Measurements from ENCODE around the gene DDX46. TPM values are rescaled to one million over a fixed set of nuclear protein-coding genes. Genes with fewer than 3 reads are reported as not detected.

Gene DDX46
- total RNA-seq, 1 donor from 2014 or later = 79.1 TPM

- no peaks in the 10 kb centered on the region for H3F3A ChIP-seq (ENCODE audit: low read depth)
- no peak overlapping the region for H2AFZ ChIP-seq (replicated peaks)
- Mint-ChIP-seq H3K27ac (no peak overlapping the region), H3K36me3 (peaks cover 28% of the 10 kb centered on the region), H3K4me1 (no peaks in the 10 kb centered on the region), H3K27me3 (ENCODE audit: insufficient read depth, low read depth) (no peaks in the 10 kb centered on the region), H3K4me3 (no peak overlapping the region), H3K9me3 (no peaks in the 10 kb centered on the region)
- no peak for DNase-seq (ENCODE audit: low spot score)
- no peak overlapping the region for H3K27ac ChIP-seq
- no peak overlapping the region for H3K4me3 ChIP-seq
- no peaks in the 10 kb centered on the region for H4K20me1 ChIP-seq (ENCODE audit: low read depth)
- no peak overlapping the region for H3K9ac ChIP-seq
- no peaks in the 10 kb centered on the region for H3K27me3 ChIP-seq
- peaks cover 19% of the 10 kb centered on the region for H3K36me3 ChIP-seq
- no peaks in the 10 kb centered on the region for H3K9me3 ChIP-seq (ENCODE audit: low read depth)
- no peak overlapping the region for H3K4me2 ChIP-seq
- H3K79me2 ChIP-seq (ENCODE audit: low read depth) = no peaks in the 10 kb centered on the region
- TF ChIP-seq EZH2phosphoT487 (IDR thresholded peaks at IDR 0.05) = no peak
- no peak for TF ChIP-seq EZH2 (IDR thresholded peaks at IDR 0.05)
- no peak for TF ChIP-seq CTCF (IDR thresholded peaks at IDR 0.05)
- no peaks in the 10 kb centered on the region for H3K4me1 ChIP-seq
These were observed 60.2 kb downstream of the DDX46 start for GRCh38 chr5:134818776-134819175.

GRCh38 chr5:134819407-134819963, 60.9 kb downstream of the DDX46 start:
- no peaks in the 10 kb centered on the region for H4K20me1 ChIP-seq (ENCODE audit: low read depth)
- H3K4me3 ChIP-seq = no peak overlapping the region
- TF ChIP-seq EZH2phosphoT487 (IDR thresholded peaks at IDR 0.05) (no peak), CTCF (IDR thresholded peaks at IDR 0.05) (no peak), EZH2 (IDR thresholded peaks at IDR 0.05) (no peak)
- Mint-ChIP-seq H3K27ac (no peak overlapping the region), H3K27me3 (ENCODE audit: insufficient read depth, low read depth) (no peaks in the 10 kb centered on the region), H3K4me1 (no peaks in the 10 kb centered on the region), H3K36me3 (peaks cover 28% of the 10 kb centered on the region), H3K9me3 (no peaks in the 10 kb centered on the region), H3K4me3 (no peak overlapping the region)
- H3K27me3 ChIP-seq = no peaks in the 10 kb centered on the region
- peaks cover 21% of the 10 kb centered on the region for H3K36me3 ChIP-seq
- DNase-seq (ENCODE audit: low spot score) = no peak
- no peak overlapping the region for H3K27ac ChIP-seq
- no peak overlapping the region for H3K9ac ChIP-seq
- no peak overlapping the region for H2AFZ ChIP-seq (replicated peaks)
- no peak overlapping the region for H3K4me2 ChIP-seq
- no peaks in the 10 kb centered on the region for H3F3A ChIP-seq (ENCODE audit: low read depth)
- H3K4me1 ChIP-seq = no peaks in the 10 kb centered on the region
- no peaks in the 10 kb centered on the region for H3K9me3 ChIP-seq (ENCODE audit: low read depth)
- H3K79me2 ChIP-seq (ENCODE audit: low read depth) = no peaks in the 10 kb centered on the region

- Histone ChIP-seq H2AFZ (replicated peaks) (no peak overlapping the region), H3K36me3 (peaks cover 27% of the 10 kb centered on the region), H3K79me2 (ENCODE audit: low read depth) (no peaks in the 10 kb centered on the region), H4K20me1 (ENCODE audit: low read depth) (no peaks in the 10 kb centered on the region), H3F3A (ENCODE audit: low read depth) (no peaks in the 10 kb centered on the region), H3K9ac (no peak overlapping the region), H3K27me3 (no peaks in the 10 kb centered on the region), H3K4me3 (no peak overlapping the region), H3K4me2 (no peak overlapping the region), H3K9me3 (ENCODE audit: low read depth) (no peaks in the 10 kb centered on the region), H3K27ac (no peak overlapping the region), H3K4me1 (no peaks in the 10 kb centered on the region)
- H3K9me3 Mint-ChIP-seq = no peaks in the 10 kb centered on the region
- TF ChIP-seq EZH2phosphoT487 (IDR thresholded peaks at IDR 0.05) (no peak), EZH2 (IDR thresholded peaks at IDR 0.05) (no peak), CTCF (IDR thresholded peaks at IDR 0.05) (no peak)
- no peaks in the 10 kb centered on the region for H3K4me1 Mint-ChIP-seq
- H3K4me3 Mint-ChIP-seq = no peak overlapping the region
- H3K27me3 Mint-ChIP-seq (ENCODE audit: insufficient read depth, low read depth) = no peaks in the 10 kb centered on the region
- no peak for DNase-seq (ENCODE audit: low spot score)
- H3K36me3 Mint-ChIP-seq = peaks cover 18% of the 10 kb centered on the region
- H3K27ac Mint-ChIP-seq = no peak overlapping the region
These were observed 63.3 kb downstream of the DDX46 start for GRCh38 chr5:134821841-134822240.
